ENCODE results near the gene CHKB. TPM values are rescaled to one million over a fixed set of nuclear protein-coding genes. Genes with fewer than 3 reads are reported as not detected.

CHKB gene
- polyA plus RNA-seq, 1 donor (not counting 4 experiments of a cell fraction or from before 2014, with no cell fraction given): 49.0 TPM

DNA sequence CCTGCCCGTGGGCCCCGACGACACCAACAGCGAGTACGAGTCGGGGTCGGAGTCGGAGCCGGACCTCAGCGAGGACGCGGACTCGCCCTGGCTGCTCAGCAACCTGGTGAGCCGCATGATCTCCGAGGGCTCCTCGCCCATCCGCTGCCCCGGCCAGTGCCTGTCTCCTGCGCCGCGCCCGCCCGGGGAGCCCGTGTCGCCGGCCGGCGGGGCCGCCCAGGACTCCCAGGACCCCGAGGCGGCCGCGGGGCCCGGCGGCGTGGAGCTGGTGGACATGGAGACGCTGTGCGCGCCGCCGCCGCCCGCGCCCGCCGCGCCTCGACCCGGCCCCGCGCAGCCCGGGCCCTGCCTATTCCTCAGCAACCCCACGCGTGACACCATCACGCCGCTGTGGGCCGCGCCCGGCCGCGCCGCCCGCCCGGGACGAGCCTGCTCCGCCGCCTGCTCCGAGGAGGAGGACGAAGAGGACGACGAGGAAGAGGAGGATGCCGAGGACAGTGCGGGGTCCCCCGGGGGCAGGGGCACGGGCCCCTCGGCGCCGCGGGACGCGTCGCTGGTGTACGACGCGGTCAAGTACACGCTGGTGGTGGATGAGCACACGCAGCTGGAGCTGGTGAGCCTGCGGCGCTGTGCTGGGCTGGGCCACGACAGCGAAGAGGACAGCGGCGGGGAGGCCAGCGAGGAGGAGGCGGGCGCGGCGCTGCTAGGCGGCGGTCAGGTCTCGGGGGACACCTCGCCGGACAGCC is 21.8 kb upstream of the CHKB start:
- H3K27me3 ChIP-seq (ENCODE audit: control insufficient read depth, extremely low read depth, insufficient read depth, low read length): peaks cover 56% of the 10 kb centered on the region

DNA sequence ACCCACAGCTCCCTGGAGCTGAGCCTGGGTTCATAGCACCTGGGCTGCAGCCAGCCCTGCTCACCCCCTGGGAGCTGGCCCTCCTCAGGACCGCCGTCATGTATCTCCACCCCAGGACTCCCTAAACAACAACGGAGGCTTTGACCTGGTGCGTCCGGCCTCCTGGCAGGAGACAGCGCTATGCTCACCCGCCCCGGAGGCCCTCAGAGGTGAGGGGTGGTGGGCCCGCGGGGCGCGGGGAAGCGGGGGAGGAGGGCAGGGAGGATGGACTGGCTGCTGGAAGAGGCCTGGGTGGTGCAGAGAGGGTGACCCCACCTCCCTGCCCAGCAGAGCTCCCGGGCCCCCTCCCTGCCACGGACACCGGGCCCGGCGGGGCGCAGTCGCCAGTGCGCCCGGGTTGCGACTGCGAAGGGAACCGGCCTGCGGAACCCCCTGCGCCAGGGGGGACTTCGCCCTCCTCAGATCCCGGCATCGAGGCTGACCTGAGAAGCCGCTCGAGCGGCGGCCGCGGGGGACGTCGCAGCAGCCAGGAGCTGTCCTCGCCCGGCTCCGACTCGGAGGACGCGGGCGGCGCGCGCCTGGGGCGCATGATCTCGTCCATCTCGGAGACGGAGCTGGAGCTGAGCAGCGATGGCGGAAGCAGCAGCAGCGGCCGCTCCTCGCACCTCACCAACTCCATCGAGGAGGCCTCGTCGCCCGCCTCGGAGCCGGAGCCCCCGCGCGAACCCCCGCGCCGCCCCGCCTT is 21.0 kb upstream of the CHKB start:
- H3K9me1 ChIP-seq (ENCODE audit: control insufficient read depth, extremely low read depth, insufficient read depth, low read length): no peaks in the 10 kb centered on the region
- DNase-seq (ENCODE audit: low read depth, low spot score) (no peak), FAIRE-seq (no peak)
- H3K27ac ChIP-seq (ENCODE audit: control insufficient read depth, insufficient read depth, low read length): no peak overlapping the region
- H3K79me2 ChIP-seq (ENCODE audit: control insufficient read depth, insufficient read depth, low read length): no peaks in the 10 kb centered on the region
- H4K20me1 ChIP-seq (ENCODE audit: control insufficient read depth, extremely low read depth, insufficient read depth, low read length): no peaks in the 10 kb centered on the region
- dilution Hi-C loops (cut with MboI; ENCODE audit: extremely low pct_ligation_motif_present, low sequenced_read_pairs): no loop called here
- H3K4me1 ChIP-seq (ENCODE audit: control insufficient read depth, extremely low read depth, insufficient read depth, low read length): no peaks in the 10 kb centered on the region
- no peak overlapping the region for H3K4me2 ChIP-seq (ENCODE audit: control insufficient read depth, extremely low read depth, insufficient read depth, low read depth, low read length)
- peaks cover 59% of the 10 kb centered on the region for H3K27me3 ChIP-seq (ENCODE audit: control insufficient read depth, extremely low read depth, insufficient read depth, low read length)
- TF ChIP-seq, protein P1, sequence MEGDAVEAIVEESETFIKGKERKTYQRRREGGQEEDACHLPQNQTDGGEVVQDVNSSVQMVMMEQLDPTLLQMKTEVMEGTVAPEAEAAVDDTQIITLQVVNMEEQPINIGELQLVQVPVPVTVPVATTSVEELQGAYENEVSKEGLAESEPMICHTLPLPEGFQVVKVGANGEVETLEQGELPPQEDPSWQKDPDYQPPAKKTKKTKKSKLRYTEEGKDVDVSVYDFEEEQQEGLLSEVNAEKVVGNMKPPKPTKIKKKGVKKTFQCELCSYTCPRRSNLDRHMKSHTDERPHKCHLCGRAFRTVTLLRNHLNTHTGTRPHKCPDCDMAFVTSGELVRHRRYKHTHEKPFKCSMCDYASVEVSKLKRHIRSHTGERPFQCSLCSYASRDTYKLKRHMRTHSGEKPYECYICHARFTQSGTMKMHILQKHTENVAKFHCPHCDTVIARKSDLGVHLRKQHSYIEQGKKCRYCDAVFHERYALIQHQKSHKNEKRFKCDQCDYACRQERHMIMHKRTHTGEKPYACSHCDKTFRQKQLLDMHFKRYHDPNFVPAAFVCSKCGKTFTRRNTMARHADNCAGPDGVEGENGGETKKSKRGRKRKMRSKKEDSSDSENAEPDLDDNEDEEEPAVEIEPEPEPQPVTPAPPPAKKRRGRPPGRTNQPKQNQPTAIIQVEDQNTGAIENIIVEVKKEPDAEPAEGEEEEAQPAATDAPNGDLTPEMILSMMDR (optimal IDR thresholded peaks at IDR 0.05 in 1 of 3, IDR thresholded peaks at IDR 0.05 in 1 of 3, conservative IDR thresholded peaks at IDR 0.05 in 1 of 3; ENCODE audit: extremely low read depth in 1 of 3, insufficient read depth in 2 of 3, low read length in 3 of 3): no peak
- TF ChIP-seq EZH2 (IDR thresholded peaks at IDR 0.05; ENCODE audit: low read length): no peak
- no peaks in the 10 kb centered on the region for H3K36me3 ChIP-seq (ENCODE audit: control insufficient read depth in 2 of 2, extremely low read depth in 1 of 2, insufficient read depth in 2 of 2, low read length in 2 of 2)
- no peak overlapping the region for H3K4me3 ChIP-seq (ENCODE audit: control insufficient read depth in 2 of 3, extremely low read depth in 1 of 3, insufficient read depth in 2 of 3, low read depth in 1 of 3, low read length in 3 of 3)
- no peak overlapping the region for H2AFZ ChIP-seq (ENCODE audit: control insufficient read depth, low read length)
- H3K9ac ChIP-seq (ENCODE audit: control insufficient read depth, extremely low read depth, insufficient read depth, low read length): no peak overlapping the region
- H3K9me3 ChIP-seq (ENCODE audit: control insufficient read depth, low read depth, low read length): no peaks in the 10 kb centered on the region

More for the DNA sequence above, 21.8 kb upstream of the CHKB start:
- H3K9ac ChIP-seq (ENCODE audit: control insufficient read depth, extremely low read depth, insufficient read depth, low read length): no peak overlapping the region
- H4K20me1 ChIP-seq (ENCODE audit: control insufficient read depth, extremely low read depth, insufficient read depth, low read length): no peaks in the 10 kb centered on the region
- H3K4me1 ChIP-seq (ENCODE audit: control insufficient read depth, extremely low read depth, insufficient read depth, low read length): no peaks in the 10 kb centered on the region
- TF ChIP-seq EZH2 (IDR thresholded peaks at IDR 0.05; ENCODE audit: low read length): no peak
- TF ChIP-seq, protein P1 (optimal IDR thresholded peaks at IDR 0.05 in 1 of 3, IDR thresholded peaks at IDR 0.05 in 1 of 3, conservative IDR thresholded peaks at IDR 0.05 in 1 of 3; ENCODE audit: extremely low read depth in 1 of 3, insufficient read depth in 2 of 3, low read length in 3 of 3): no peak
- FAIRE-seq: no peak
- dilution Hi-C loops (cut with MboI; ENCODE audit: extremely low pct_ligation_motif_present, low sequenced_read_pairs): no loop called here
- no peaks in the 10 kb centered on the region for H3K9me1 ChIP-seq (ENCODE audit: control insufficient read depth, extremely low read depth, insufficient read depth, low read length)
- no peak for DNase-seq (ENCODE audit: low read depth, low spot score)
- H3K79me2 ChIP-seq (ENCODE audit: control insufficient read depth, insufficient read depth, low read length): no peaks in the 10 kb centered on the region
- no peaks in the 10 kb centered on the region for H3K9me3 ChIP-seq (ENCODE audit: control insufficient read depth, low read depth, low read length)
- no peak overlapping the region for H2AFZ ChIP-seq (ENCODE audit: control insufficient read depth, low read length)
- H3K36me3 ChIP-seq (ENCODE audit: control insufficient read depth in 2 of 2, extremely low read depth in 1 of 2, insufficient read depth in 2 of 2, low read length in 2 of 2): no peaks in the 10 kb centered on the region
- H3K4me3 ChIP-seq (ENCODE audit: control insufficient read depth in 2 of 3, extremely low read depth in 1 of 3, insufficient read depth in 2 of 3, low read depth in 1 of 3, low read length in 3 of 3): no peak overlapping the region
- H3K27ac ChIP-seq (ENCODE audit: control insufficient read depth, insufficient read depth, low read length): no peak overlapping the region
- no peak overlapping the region for H3K4me2 ChIP-seq (ENCODE audit: control insufficient read depth, extremely low read depth, insufficient read depth, low read depth, low read length)
